Colonic mucosa (tissue), 4 donors: ENCODE measurements around the gene EIF4E3. TPM values are rescaled to one million over a fixed set of nuclear protein-coding genes. Genes with fewer than 3 reads are reported as not detected.

Experiments used
- DNase-seq: peaks from one replicate; pipeline ENCODE4 v3.0.0-alpha.2; 2020
- H3K27ac ChIP-seq: fragments of 200-600 bp; one replicate; pipeline ENCODE4 v1.8.0; 2021
- H3K27me3 ChIP-seq: fragments of 200-600 bp; one replicate; pipeline ENCODE4 v1.8.0; 2021
- H3K36me3 ChIP-seq: fragments of 200-600 bp; one replicate; pipeline ENCODE4 v1.8.0; 2021
- H3K4me1 ChIP-seq: fragments of 200-600 bp; one replicate; pipeline ENCODE4 v1.8.0; 2021; ENCODE audit warnings: mild to moderate bottlenecking
- H3K4me3 ChIP-seq: fragments of 200-600 bp; one replicate; pipeline ENCODE4 v1.8.0; 2021
- H3K9ac ChIP-seq, 2 donors: one replicate each; pipeline ENCODE4 v1.7.0; 2013; ENCODE audit warnings: control low read depth in 2 of 2, low read depth in 2 of 2, low read length in 2 of 2
- H3K9me3 ChIP-seq: fragments of 200-600 bp; one replicate; pipeline ENCODE4 v1.8.0; 2021
- CTCF ChIP-seq: fragments of 200-600 bp; IDR thresholded peaks from one replicate; pipeline ENCODE4 v1.8.0; 2022; ENCODE audit warnings: antibody characterized with exemption, mild to moderate bottlenecking
- intact Hi-C: fragments of 100-400 bp; cut with DNase I; formaldehyde crosslinking; loops from one replicate; pipeline ENCODE4 v1.14.1; 2022
- total RNA-seq, 2 donors: library from RNA; stranded (reverse); fragmentation: NEBNext Ultra II Directional in 1 of 2; extraction: Animal tissue kit (Norgen Biotek cat#: 25700) in 1 of 2; gene quantifications; one replicate each; pipeline ENCODE4 v1.2.1, GENCODE V29; 2021
- donor health status: healthy.
- donor health status: DM: no; HTN: no; CAD: no.
- donor health status: DM: no; HTN: no; CAD: no.

Gene EIF4E3
- 10 to 100 TPM; 14.5 to 44.2 TPM for total RNA-seq

GRCh38 chr3:71725271-71725991 lies at the start of gene EIF4E3:
Gene EIF4E3, minus strand, starts transcription at chr3:71725402. Its CDS starts 35 bp downstream, at chr3:71725367.
- DNase-seq, result peak; percentile 31
- intact Hi-C loops, result no loop called here

GRCh38 chr3:71771884-71772283 lies 46.7 kb upstream of the EIF4E3 start:
- Histone ChIP-seq H3K27me3 (no peaks in the 10 kb centered on the region), H3K36me3 (no peaks in the 10 kb centered on the region), H3K9me3 (no peaks in the 10 kb centered on the region), H3K4me3 (no peak overlapping the region), H3K27ac (no peak overlapping the region), H3K4me1 (no peaks in the 10 kb centered on the region), H3K9ac (no peak overlapping the region)
- DNase-seq, result no peak
- intact Hi-C loops, result no loop called here
- TF ChIP-seq CTCF, result no peak

More at GRCh38 chr3:71725271-71725991, at the start of gene EIF4E3:
- no peaks in the 10 kb centered on the region for H3K27me3 ChIP-seq
- no peaks in the 10 kb centered on the region for H3K36me3 ChIP-seq
- peak within 1 kb of the TSS; percentile 66 to 96 for H3K9ac ChIP-seq
- no peak for TF ChIP-seq CTCF
- peak within 1 kb of the TSS; percentile 71 for H3K4me3 ChIP-seq
- H3K4me1 ChIP-seq, result no peaks in the 10 kb centered on the region
- H3K9me3 ChIP-seq, result no peaks in the 10 kb centered on the region
- peak within 1 kb of the TSS; percentile 79 for H3K27ac ChIP-seq

- no peak overlapping the region for H3K9ac ChIP-seq
- TF ChIP-seq CTCF, result no peak
- H3K27ac ChIP-seq, result no peak overlapping the region
- DNase-seq, result no peak
- no peaks in the 10 kb centered on the region for H3K36me3 ChIP-seq
- H3K9me3 ChIP-seq, result no peaks in the 10 kb centered on the region
- H3K4me3 ChIP-seq, result no peak overlapping the region
- intact Hi-C loops, result no loop called here
- no peaks in the 10 kb centered on the region for H3K4me1 ChIP-seq
- H3K27me3 ChIP-seq, result no peaks in the 10 kb centered on the region
These were observed 45.9 kb upstream of the EIF4E3 start for GRCh38 chr3:71771126-71771525.

- TF ChIP-seq CTCF, result no peak
These were observed 38.2 kb upstream of the EIF4E3 start for GRCh38 chr3:71763426-71763825.

GRCh38 chr3:71760140-71760539 lies 34.9 kb upstream of the EIF4E3 start:
- no peak overlapping the region for H3K27ac ChIP-seq
- intact Hi-C loops, result no loop called here
- TF ChIP-seq CTCF, result no peak

More at GRCh38 chr3:71763426-71763825, 38.2 kb upstream of the EIF4E3 start:
- no peak for DNase-seq
- no peak overlapping the region for H3K4me3 ChIP-seq
- no peak overlapping the region for H3K9ac ChIP-seq
- H3K4me1 ChIP-seq, result no peaks in the 10 kb centered on the region
- no peaks in the 10 kb centered on the region for H3K36me3 ChIP-seq
- H3K27ac ChIP-seq, result no peak overlapping the region
- H3K27me3 ChIP-seq, result no peaks in the 10 kb centered on the region
- H3K9me3 ChIP-seq, result no peaks in the 10 kb centered on the region
- intact Hi-C loops, result no loop called here

More at GRCh38 chr3:71760140-71760539, 34.9 kb upstream of the EIF4E3 start:
- no peak for DNase-seq
- Histone ChIP-seq H3K4me3 (no peak overlapping the region), H3K9ac (no peak overlapping the region), H3K27me3 (no peaks in the 10 kb centered on the region), H3K36me3 (no peaks in the 10 kb centered on the region), H3K4me1 (no peaks in the 10 kb centered on the region), H3K9me3 (no peaks in the 10 kb centered on the region)
